NCI-H1694 treated with DMSO at 0.1 percent for 48 hours (cell line): Measurements from ENCODE around the gene TBC1D17.
"Not testable (repeated sequence)": the region's sequence is repeated elsewhere in the genome, so short reads cannot be mapped to it uniquely, and the experiment has no call there.

Experiments used
- DNase-seq: peaks from one replicate; lab custom pipeline; 2025; lab: John Stamatoyannopoulos, UW

Gene TBC1D17

GRCh38 chr19:49921871-49922795 lies 44.6 kb downstream of the TBC1D17 start:
- no peak for DNase-seq

GRCh38 chr19:49923055-49924003 lies 45.8 kb downstream of the TBC1D17 start:
- DNase-seq, result no peak

GRCh38 chr19:49924004-49924880 lies 46.7 kb downstream of the TBC1D17 start:
- DNase-seq, result no peak

- DNase-seq, result not testable (repeated sequence)
These were observed 47.3 kb downstream of the TBC1D17 start for GRCh38 chr19:49924881-49925210.

- DNase-seq, result no peak
These were observed 48.0 kb downstream of the TBC1D17 start for GRCh38 chr19:49925486-49925885.

- no peak for DNase-seq
These were observed 49.0 kb downstream of the TBC1D17 start for GRCh38 chr19:49926515-49926914.

GRCh38 chr19:49927526-49928264 lies 50.2 kb downstream of the TBC1D17 start:
- no peak for DNase-seq

GRCh38 chr19:49929121-49929610 lies 51.7 kb downstream of the TBC1D17 start, which contains the start of the genes ATF5 and NUP62:
Gene ATF5, plus strand, starts transcription at chr19:49929205. Its CDS starts 1,646 bp downstream, at chr19:49930851.
Gene NUP62, minus strand, starts transcription at chr19:49929504. Its CDS starts 19,697 bp downstream, at chr19:49909807.
- DNase-seq, result peak; percentile 89

- DNase-seq, result peak; percentile 92
These were observed 52.3 kb downstream of the TBC1D17 start for GRCh38 chr19:49929611-49930482.

- DNase-seq, result no peak
These were observed 53.0 kb downstream of the TBC1D17 start for GRCh38 chr19:49930483-49931011.

- DNase-seq, result no peak
These were observed 54.0 kb downstream of the TBC1D17 start for GRCh38 chr19:49931293-49932040.

GRCh38 chr19:49932041-49932451 lies 54.5 kb downstream of the TBC1D17 start:
- DNase-seq, result no peak

GRCh38 chr19:49932731-49933131 lies 55.2 kb downstream of the TBC1D17 start:
- DNase-seq, result no peak

- no peak for DNase-seq
These were observed 56.1 kb downstream of the TBC1D17 start for GRCh38 chr19:49933643-49934042.

- DNase-seq, result no peak
These were observed 59.0 kb downstream of the TBC1D17 start for GRCh38 chr19:49936549-49936948.

- peak; percentile 76 for DNase-seq
These were observed 60.4 kb downstream of the TBC1D17 start for GRCh38 chr19:49937750-49938381.
